CD1c-positive myeloid dendritic cell (primary cell): ENCODE measurements around the gene FAM111A.
A peak's percentile ranks its signal among the peaks of the same experiment; 100 is the strongest.

Experiments used
- DNase-seq: peaks from one replicate; pipeline ENCODE4 v3.0.0-alpha.2; 2016; ENCODE audit errors: extremely low spot score

Gene FAM111A

GRCh38 chr11:59179121-59179520 is 36.5 kb downstream of the FAM111A start:
- no peak for DNase-seq

DNA sequence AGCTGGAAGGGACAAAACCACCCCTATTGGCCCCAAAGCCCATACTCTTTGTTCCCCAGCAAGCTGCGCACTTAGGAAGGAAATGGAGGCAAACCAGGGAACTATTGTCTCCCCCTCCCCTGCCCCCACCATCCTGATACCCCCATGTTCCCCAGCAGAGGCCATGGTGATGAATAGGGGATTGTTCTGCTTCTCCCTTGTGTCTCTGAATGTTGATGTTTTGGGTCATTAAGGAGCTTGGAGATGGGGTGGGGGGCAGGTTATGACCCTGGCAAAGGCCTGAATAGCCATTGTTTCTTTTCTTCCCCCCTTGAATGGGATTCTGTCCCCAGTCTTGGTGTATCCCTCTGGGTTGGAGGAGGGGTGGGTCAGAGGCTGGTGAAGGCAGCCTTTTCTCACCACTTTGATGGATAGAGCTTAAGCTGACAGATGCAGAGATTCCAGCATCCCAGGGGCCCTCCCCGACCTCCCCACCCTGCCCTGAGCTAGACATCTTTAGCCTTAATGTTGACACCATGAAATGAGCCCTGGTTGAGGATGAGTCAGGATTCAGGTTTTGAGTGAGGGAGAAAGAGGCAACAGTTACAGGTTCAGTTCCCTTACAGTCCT is 37.6 kb downstream of the FAM111A start:
- no peak for DNase-seq

- DNase-seq: no peak
Observed at GRCh38 chr11:59180907-59181306, 38.3 kb downstream of the FAM111A start.

DNA sequence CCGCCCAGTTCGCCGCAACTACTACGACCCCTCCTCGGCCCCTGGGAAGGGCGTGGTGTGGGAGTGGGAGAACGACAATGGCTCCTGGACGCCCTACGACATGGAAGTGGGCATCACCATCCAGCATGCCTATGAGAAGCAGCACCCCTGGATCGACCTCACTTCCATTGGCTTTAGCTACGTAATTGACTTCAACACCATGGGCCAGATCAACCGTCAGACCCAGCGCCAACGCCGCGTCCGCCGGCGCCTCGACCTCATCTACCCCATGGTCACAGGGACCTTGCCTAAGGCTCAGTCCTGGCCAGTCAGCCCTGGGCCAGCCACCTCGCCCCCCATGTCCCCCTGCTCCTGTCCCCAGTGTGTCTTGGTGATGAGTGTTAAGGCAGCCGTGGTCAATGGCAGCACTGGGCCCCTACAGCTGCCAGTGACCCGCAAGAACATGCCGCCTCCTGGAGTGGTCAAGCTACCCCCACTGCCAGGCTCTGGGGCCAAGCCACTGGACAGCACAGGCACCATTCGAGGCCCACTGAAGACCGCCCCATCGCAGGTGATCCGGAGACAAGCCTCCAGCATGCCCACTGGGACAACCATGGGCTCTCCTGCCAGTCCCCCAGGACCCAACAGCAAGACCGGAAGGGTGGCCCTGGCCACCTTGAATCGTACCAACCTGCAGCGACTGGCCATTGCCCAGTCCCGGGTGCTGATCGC is 39.2 kb downstream of the FAM111A start:
- no peak for DNase-seq

DNA sequence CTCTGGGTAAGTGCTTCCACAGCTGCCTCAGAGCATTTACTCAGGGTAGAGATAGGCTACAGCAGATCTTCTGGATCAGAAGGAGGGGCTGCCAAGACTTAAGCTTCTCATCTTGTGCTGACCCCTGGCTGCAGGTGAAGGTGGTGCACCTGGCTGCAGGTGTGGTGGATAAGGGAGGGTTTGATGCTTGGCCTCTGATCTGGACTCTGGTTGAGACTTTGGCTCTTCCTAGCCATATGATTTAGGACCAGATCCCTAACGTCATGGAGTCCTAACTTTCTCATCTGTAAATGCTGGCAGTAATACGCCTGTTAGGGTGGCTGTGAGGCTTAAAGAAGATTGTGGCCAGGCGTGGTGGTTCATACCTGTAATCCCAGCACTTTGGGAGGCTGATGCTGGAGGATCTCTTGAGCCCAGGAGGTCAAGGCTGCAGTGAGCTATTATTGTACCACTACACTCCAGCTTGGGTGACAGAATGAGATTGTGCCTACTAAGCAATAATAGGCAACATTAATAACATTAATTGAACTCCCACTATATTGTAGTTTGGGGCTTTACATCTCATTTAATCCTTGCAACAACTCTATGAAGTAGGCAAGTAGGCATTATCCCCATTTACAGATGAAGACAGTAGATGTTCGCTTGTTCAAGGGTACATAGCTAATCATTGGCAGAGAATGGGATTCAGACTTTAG is 39.9 kb downstream of the FAM111A start:
- no peak for DNase-seq

GRCh38 chr11:59183771-59184170 is 41.1 kb downstream of the FAM111A start:
- DNase-seq: no peak

DNA sequence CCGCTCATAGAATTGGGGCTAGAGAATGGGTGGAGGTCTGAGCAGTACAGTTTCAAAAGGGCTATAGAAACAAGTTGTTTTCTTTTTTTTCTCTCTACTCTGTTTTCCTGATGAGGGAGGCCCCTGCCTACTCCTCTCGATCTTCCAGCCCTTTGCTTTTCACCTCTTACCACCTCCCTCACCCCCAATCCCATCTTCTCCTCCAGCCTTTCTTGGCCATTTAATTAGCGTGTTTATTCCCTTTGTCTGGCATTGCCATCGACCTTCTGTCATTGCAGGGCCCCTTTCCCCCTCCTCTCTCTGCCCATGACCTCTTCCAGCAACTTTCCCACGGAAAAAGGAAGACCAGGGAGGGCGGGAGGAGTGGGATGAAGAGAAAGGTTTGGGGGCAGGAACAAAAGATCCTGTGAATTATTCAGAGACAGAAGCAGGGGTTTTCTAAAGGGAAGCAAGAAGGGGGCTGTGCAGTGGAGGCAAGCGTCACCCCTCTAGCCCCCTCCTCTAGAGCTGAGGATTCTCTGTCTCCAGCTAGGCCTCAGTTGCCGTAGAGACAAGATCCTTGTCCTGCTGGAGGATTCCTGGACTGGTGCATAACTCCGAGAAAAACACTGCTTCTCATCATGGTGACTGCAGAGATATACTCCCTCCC is 42.2 kb downstream of the FAM111A start:
- no peak for DNase-seq

DNA sequence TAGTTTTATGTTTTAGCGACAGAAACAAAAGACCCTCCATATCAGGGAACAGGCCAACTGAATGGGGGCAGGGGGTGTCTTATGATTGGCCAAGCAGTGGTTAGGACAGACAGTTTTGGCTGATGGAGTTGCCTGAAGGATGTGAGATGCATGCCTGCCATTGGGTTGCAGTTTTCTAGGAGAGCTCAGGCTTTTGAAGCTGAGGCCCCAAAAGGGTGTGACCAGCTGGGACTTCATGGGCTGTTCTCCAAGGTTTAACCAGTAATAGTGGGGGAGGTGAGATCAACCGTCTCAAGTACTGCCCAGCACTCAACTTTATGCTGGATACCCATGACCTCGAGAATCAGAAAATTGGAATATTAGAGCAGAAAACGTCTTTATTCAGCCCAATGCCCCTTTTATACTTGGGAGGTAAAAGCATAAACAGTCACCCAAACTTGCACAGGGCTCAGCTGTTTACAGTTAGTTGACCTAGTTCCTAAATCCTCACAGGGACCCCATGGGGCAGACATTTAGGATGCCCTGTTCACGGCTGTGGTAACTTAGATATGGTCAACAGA is 42.8 kb downstream of the FAM111A start:
- DNase-seq: no peak

DNA sequence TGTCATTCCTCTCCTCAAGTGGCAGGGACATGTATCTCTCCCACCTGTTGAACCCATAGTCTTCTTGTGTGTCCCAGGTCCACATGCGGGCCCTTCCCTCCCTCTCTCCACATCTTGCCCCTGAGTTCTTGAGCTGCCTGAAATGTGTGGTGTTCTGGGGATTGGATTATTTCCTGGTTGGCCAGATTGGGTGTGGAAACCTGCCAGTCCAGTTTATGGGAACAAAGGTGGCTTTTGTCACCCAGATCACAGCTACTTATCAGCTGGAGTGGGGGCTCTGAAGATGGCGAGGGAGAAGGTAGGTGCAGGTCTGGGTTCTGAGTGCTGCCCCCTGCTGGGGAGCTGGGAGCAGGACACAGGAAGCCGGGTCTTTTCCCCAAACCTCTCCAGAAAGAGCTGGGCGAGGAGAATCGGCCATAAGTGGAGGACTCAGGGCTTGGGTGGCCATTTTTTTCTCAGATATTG is 43.5 kb downstream of the FAM111A start:
- peak; percentile 36 for DNase-seq

GRCh38 chr11:59187035-59187434 is 44.4 kb downstream of the FAM111A start:
- no peak for DNase-seq

DNA sequence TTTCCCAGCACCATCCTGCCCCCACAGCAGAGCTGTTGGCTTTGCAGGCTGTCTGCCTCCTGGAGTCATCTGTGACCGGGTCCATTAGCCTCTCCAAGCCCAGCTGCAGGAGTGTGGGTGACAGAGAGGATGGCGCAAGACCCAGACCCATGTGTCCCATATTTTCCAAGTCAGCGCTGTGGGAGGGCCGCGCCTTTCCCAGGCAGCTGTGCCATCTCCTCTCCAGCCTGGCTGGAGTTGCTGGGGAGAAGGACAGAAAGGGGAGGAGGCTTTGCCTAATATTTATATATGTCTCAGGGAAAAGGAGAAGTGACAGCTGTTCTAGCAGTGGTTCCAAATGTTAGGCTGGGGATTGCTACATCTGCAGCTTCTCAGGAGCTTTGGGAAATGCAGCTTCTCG is 44.9 kb downstream of the FAM111A start:
- DNase-seq: peak; percentile 49

- no peak for DNase-seq
Observed at GRCh38 chr11:59188954-59189353, 46.3 kb downstream of the FAM111A start.

GRCh38 chr11:59189986-59190385 is 47.3 kb downstream of the FAM111A start:
- peak; percentile 35 for DNase-seq

- DNase-seq: no peak
Observed at GRCh38 chr11:59191095-59191494, 48.4 kb downstream of the FAM111A start.

DNA sequence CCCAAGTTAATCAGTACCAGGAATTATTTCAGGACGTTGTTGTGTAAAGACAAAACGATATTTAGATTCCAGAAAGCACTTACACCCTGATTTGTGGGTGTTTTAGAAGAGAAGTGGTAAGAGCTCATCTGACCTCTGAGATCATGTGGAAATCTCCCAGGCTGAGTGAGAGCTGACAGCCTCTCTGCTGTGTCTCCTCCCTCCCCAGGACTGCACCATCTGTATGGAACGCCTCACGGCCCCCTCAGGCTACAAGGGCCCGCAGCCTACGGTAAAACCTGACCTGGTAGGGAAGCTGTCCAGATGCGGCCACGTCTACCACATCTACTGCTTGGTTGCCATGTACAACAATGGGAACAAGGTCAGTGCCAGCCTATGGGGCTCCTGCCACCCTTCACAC is 49.2 kb downstream of the FAM111A start:
- peak; percentile 35 for DNase-seq

- DNase-seq: no peak
Observed at GRCh38 chr11:59192446-59193020, 49.9 kb downstream of the FAM111A start.

- DNase-seq: no peak
Observed at GRCh38 chr11:59193587-59194130, 51.0 kb downstream of the FAM111A start.

DNA sequence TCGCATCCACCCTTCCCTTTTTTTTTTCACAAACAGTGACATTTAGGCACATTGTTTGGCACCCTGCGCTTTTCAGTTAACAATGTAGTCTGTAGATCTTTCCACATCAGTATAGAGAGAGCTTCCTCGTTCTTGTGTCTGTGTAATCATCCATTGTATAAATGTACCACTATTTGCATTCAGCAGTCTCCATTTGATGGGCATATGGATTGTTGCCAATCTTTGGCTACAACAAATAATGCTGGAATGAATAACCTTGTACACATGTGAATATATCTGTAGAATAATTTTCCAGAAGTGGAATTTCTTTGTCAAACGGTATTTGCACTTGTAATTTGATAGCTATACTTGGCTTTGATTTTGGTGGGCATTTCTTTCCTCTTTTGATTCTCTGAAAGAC is 52.9 kb downstream of the FAM111A start:
- no peak for DNase-seq

DNA sequence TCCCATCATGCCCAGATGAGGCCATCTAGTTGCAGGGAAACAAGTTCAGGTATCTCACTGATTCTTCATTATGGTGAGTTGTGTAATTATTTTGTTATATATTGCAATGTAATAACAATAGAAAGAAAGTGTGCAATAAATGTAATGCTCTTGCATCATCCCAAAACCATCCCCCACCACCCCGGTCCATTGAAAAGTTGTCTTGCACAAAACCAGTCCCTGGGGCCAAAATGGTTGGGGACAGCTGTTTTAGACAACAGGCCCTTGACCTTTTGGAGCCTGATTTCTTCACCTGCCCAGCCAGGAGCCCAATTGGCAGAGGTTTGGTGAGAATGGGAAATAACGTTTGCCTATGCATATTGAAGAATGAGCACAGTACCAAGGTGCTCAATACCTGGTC is 54.1 kb downstream of the FAM111A start:
- no peak for DNase-seq

DNA sequence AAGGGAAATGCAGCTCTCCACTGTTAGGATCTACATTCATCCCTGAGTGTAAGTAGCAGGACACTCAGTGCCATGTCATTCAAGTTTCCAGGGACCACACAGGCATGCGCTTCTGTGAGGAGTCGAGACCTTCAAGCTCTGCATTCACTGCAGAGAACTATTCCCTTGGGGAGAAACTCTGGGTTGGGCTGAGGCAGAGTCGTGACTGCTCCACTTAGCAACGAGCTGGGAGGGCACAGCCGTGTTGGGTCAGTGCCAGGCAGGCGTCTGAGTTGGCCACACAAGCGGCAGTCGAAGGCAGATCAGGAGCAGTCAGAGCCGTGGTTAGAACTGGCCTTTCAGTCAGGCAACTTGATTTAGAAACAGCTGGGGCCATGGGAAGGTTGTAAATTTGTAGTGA is 55.3 kb downstream of the FAM111A start:
- DNase-seq: no peak

GRCh38 chr11:59198726-59199125 is 56.1 kb downstream of the FAM111A start:
- no peak for DNase-seq
